Activated CD4-positive, alpha-beta T cell treated with anti-CD3 and anti-CD28 coated beads for 1 hour (primary cell): ENCODE results near the gene GLG1.
"Not testable (repeated sequence)": the region's sequence is repeated elsewhere in the genome, so short reads cannot be mapped to it uniquely, and the experiment has no call there.

Source experiments
- DNase-seq: peaks from one replicate; pipeline ENCODE4 v3.0.0-alpha.2; 2020

GLG1 gene

GRCh38 chr16:74469946-74470478 lies 136.9 kb downstream of the GLG1 start:
- no peak for DNase-seq

DNA sequence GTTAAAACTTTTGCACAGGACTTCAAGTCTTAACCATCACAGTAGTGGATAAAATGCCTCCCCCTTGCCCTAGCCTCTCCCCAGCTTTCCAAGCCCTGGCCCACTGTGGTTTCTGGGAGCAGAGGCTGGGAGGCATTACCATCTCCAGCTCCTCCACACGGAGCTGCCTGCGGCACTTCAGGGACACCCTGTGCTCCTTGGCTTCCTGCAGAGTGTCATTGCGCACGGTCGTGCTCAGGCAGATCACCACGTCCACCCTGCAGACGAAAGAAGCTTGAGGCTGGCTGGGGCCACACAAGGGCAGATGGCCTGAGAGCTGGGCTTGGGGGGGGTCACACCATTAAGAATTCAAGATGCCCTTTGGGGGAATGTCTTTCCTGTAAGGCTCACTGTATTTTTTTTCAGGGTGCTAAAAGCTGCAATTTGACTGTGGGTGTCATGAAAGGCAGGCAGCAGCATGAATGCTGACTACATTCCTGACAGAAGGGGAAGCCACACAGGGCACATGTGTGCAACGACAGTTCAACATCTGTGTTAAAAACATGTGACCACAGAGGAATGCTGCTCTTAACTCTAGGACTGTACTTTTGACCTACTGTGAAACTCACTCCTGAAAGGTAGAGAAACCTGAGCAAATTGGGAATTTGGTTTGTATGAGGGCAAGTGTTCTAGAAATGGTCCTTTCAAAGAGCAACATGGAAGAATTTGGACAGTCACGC lies 137.9 kb downstream of the GLG1 start:
- DNase-seq, result no peak

DNA sequence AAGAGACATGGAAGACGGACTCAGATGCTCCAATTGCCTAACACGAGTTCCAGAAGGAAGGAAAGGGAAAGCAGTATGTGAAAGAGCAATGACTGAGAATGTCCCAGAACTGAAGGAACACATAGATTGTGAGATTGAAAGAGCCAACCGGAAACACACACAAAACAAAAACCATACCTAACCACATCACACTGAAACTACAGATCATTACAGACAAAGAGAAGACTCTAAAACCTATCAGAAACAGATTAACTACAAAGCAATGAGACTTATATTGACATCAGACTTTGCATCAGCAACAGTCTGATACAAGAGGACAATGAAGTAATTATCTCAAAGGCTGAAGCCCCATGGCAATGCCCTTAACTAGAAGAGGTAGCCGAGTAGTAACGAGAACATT lies 140.0 kb downstream of the GLG1 start:
- no peak for DNase-seq

- no peak for DNase-seq
Observed at GRCh38 chr16:74465851-74466685, 140.8 kb downstream of the GLG1 start.

- DNase-seq, result no peak
Observed at GRCh38 chr16:74465281-74465680, 141.6 kb downstream of the GLG1 start.

- no peak for DNase-seq
Observed at GRCh38 chr16:74463888-74464287, 143.0 kb downstream of the GLG1 start.

DNA sequence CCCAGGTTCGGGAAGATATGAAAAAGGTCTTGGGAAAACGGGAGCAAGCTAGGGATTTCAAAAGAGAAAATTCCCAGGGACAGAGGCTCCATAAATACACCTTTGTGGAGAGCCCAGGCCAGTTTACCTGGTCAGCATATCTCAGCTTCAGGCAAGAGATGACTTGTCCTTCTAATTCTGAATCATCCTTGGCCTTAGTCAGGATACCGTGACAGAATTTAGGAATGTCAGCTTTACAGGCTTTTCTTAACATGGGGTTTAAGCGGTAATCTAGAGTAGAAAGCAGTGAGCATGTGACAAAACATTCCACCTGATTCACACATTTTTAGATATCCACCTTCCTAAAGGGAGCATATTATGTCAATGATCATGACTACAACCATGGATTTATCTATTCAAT lies 144.6 kb downstream of the GLG1 start:
- no peak for DNase-seq

- DNase-seq, result no peak
Observed at GRCh38 chr16:74461826-74462225, 145.1 kb downstream of the GLG1 start.

GRCh38 chr16:74460542-74460941 lies 146.4 kb downstream of the GLG1 start:
- no peak for DNase-seq

GRCh38 chr16:74456290-74456625 lies 150.7 kb downstream of the GLG1 start:
- DNase-seq, result no peak

GRCh38 chr16:74455619-74456289 lies 151.2 kb downstream of the GLG1 start:
- DNase-seq, result no peak

GRCh38 chr16:74455213-74455612 lies 151.7 kb downstream of the GLG1 start:
- no peak for DNase-seq

- DNase-seq, result no peak
Observed at GRCh38 chr16:74451951-74452758, 154.8 kb downstream of the GLG1 start.

DNA sequence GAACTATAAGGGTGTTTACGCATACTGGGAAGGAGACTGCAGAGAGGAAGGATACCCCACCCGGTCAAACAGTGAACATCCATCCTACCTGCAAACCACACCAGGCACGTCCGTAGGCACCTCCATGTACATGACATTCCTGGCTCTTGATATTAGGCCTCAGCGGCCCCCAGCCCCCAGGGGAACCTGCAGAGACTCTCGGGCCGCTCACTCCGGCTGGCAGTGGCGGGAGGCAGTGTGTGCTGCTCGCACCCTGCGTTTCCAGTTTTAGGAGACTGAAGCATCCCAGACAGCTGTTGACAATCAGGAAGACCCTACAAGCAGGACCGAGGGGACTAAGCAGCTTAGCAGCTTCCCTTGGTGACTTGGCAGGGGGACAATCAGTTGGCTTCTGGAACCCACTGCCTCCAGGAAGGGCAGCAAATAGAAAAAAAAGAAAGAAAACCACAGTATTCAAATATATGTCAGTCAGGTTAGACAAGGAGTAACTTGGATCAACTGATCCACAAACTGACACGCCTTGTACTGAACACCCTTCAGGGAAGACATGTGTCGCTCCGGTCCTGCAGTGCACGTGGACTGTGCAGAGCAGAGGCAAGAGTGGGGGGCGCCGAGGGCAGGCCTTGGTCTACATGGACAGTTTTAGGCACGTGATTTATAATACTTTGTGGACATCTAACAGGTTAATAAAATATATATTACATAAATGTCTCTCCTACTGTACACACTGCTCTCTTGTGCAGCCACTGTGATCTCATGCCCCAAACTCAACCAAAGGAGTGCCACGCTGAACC lies 155.8 kb downstream of the GLG1 start:
- no peak for DNase-seq

GRCh38 chr16:74450236-74450635 lies 156.7 kb downstream of the GLG1 start:
- DNase-seq, result no peak

GRCh38 chr16:74449470-74449869 lies 157.4 kb downstream of the GLG1 start:
- DNase-seq, result no peak

- no peak for DNase-seq
Observed at GRCh38 chr16:74448990-74449389, 157.9 kb downstream of the GLG1 start.

GRCh38 chr16:74447578-74447977 lies 159.3 kb downstream of the GLG1 start:
- DNase-seq, result no peak

- no peak for DNase-seq
Observed at GRCh38 chr16:74446866-74447265, 160.0 kb downstream of the GLG1 start.

DNA sequence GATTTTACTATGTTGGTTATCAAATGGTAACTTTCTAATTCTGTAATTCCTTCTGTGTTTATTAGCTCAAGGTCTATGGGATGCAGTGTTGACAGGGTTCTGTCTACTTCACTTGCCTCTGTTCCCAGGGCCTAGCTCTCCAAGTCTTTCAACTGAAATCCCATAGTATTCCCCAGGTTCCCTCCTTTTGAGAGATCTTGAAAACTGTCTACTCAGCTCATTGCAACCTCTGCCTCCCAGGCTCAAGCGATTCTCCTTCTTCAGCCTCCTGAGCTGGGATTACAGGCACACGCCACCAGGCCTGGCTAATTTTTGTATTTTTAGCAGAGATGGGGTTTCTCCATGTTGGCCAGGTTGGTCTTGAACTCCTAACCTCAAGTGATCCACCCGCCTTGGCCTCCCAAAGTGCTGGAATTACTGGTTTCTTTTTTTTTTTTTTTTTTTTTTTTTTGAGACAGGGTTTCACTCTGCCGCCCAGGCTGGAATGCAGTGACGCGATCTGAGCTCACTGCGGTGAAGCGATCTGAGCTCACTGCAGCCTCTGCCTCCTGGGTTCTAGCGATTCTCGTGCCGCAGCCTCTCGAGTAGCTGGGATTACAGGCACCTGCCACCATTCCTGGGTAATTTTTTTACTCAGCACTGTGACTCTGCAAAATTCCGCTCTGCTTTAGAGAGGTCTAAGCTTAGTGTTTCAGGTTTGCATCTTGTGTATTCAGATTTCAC lies 163.1 kb downstream of the GLG1 start:
- DNase-seq, result not testable (repeated sequence)

DNA sequence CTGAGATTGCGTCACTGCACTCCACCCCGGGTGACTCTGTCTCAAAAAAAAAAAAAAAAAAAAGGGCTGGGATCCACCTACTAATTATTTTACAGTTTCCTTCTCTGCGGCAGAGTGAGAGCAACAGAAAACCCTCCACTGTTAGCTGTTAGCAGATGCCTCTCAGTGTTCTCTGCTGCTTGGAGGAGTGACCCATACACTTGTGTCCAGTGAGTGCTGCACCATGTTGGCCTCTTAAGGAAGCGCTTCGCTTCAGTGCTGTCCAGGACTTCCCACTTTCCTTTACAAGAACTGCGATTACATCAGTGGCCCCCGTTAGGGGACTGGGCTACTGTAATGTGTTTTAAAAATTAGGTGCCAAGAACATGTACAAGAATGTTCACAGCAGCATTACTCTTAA lies 167.2 kb downstream of the GLG1 start:
- no peak for DNase-seq
